T-helper 1 cell treated with Interleukin-12 subunit alpha and Interleukin-12 subunit beta and Interleukin-4 antibody, amounts not matched to agents 30 ng/mL and 1 ng/mL, for 36 hours (primary cell): ENCODE measurements around the gene SINHCAF. TPM values are rescaled to one million over a fixed set of nuclear protein-coding genes. Genes with fewer than 3 reads are reported as not detected.
"Not testable (repeated sequence)": the region's sequence is repeated elsewhere in the genome, so short reads cannot be mapped to it uniquely, and the experiment has no call there.

ENCODE experiments used
- intact Hi-C: fragments of 100-400 bp; cut with micrococcal nuclease; formaldehyde crosslinking; loops from one replicate; pipeline ENCODE4 v1.15.1; 2024
- total RNA-seq: library from RNA; stranded (reverse); gene quantifications from 2 replicates; pipeline ENCODE4 v1.2.3, GENCODE V29; 2022

Gene SINHCAF, protein sequence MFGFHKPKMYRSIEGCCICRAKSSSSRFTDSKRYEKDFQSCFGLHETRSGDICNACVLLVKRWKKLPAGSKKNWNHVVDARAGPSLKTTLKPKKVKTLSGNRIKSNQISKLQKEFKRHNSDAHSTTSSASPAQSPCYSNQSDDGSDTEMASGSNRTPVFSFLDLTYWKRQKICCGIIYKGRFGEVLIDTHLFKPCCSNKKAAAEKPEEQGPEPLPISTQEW
- 103 and 116 TPM in 2 replicates for total RNA-seq

DNA sequence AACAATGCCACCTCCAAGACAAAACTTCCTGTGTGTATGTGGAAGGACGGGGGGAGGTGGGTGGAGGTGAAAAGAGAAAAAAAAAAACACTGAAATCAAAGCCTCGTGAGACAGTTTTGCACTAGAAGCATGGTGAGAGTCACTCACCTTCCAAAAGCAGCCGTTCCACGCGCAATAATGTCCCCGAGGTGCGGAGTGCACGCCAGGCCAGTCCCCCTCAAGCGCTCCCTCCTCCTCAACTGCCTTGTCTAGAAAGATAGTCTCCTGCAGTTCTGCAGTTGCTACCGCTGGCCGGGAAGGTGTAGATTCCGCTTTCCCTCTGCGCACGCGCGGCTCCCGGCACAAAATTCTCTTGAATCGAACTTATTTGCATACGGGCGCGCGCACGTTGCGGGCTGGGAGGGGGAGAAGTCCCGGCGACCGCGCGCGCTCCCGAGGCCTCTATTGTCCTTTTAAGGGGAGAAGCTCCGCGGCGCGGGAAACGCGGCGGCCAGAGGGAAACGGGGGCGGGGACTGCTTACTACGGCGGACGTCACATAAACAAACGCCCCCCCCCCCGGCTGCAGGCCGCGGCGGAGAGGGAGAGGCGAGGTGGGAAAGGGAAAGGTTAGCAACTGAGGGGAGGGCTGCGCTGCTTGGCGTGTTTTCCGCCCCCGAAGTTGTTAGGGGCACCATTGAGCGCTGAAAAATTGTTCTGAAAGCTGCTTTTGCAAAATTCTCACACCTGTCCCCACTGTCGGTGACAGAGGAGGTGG is at the start of gene SINHCAF:
Gene SINHCAF, minus strand, starts transcription at position 274 of the 755 bp plus-strand sequence. CDS start 27,946 bp downstream, outside the sequence.
- intact Hi-C loops: loop anchor here (1.0 to 10.0 kb wide), 14 partner anchors 9 to 1945 kb away; partner anchors contain the start of genes BICD1, CAPRIN2, DDX11 and DNM1L

DNA sequence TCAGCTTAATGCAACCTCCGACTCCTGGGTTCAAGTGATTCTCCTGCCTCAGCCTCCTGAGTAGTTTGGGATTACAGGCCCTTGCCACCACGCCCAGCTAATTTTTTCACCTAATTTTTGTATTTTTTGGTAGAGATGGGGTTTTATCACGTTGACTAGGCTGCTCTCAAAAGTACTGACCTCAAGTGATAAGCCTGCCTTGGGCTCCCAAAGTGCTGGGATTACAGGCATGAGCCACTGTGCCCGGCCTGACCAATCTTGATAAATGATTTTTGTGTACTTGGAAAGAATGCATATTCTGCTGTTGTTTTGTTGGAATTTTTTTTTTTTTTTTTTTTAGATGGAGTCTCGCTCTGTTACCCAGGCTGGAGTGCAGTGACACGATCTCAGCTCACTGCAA is 49.5 kb upstream of the SINHCAF start:
- intact Hi-C loops: not testable (repeated sequence)

DNA sequence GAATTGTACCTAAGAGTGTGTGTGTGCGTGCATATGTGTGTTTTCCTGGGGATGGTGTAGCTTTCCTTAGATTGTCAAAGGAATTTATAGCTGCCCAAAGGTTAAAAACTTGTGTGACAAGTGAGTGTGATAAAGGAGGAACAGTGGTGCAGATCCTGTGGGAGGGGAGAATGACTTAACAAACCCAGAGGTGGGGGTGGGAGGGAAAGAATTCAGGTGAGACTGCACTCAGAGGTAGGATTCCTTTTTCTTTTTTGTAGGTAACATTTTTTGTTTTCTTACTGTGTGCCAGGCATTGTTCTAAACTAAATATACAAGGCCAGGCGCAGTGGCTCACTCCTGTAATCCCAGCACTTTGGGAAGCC is 45.3 kb upstream of the SINHCAF start:
- intact Hi-C loops: no loop called here

DNA sequence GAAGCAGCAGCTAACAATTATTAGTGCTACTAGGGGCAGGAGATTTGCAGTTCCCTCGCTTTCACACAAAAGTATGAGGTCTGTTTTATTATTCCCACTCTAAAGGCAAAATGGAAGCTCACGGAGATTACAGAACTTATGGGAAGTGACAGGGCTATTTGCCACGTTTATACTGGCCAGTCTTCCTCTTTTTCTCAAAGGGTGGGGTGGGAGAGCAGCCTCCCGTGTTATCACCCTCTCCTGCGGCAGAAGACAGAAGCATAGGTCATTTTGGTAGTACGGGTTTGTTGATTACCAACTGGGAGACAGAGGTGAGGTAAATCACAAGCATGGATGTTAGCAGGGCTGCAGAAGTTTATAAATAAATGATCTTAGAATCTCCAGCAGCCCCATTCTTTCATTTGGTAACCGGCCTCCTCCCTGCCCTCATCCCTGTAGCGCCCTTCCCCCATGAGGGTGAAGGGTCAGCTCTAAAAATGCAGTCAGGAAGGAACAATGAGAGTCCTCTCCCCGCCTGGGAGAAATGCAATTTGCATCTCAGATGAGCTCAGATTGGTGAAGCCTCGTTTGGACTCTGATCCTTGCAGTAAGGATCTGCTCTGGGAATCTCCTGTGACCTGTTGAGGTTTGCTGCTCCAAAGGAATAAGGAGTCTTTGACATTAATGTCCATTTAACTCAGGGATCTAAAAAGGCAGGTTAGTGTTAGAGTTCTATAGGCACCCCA is 44.7 kb upstream of the SINHCAF start:
- intact Hi-C loops: no loop called here

DNA sequence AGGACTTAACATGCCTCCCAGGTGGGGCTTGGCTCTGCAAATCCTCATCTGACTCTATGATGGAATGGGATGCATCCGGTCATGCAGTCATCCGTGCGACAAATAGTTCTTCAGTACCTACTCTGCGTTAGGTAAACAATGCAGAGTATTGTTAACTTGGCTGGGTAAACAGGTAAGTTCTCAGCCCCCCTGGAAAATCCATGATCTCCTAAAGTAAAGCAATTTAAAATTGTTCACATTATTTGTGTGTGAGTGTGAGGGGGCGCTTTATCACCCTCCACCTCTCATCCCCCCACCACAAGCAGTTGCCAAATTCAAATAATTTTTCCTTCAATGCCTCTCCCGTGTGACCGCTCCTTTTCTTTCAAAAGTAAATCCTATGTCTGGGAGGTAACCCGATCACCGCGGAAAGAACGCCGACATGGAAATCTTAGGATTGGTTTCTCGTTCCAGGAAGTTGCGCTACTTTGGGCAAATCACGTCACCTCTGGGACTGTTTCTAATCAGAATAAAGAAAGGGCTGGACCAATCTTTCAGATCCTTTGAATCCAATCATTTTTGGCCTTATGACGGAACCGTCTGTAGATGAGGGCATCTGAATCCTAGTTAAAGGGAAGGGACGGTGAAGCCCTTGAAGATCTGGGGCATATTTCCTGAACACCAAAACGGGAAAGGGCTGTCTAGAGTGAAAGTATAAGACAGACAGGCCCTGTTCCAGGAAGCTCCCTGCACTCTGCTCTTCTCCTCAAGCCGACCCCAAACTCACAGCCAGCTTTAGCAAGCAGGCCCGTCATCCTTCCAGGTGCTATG is 44.0 kb upstream of the SINHCAF start:
- intact Hi-C loops: no loop called here

DNA sequence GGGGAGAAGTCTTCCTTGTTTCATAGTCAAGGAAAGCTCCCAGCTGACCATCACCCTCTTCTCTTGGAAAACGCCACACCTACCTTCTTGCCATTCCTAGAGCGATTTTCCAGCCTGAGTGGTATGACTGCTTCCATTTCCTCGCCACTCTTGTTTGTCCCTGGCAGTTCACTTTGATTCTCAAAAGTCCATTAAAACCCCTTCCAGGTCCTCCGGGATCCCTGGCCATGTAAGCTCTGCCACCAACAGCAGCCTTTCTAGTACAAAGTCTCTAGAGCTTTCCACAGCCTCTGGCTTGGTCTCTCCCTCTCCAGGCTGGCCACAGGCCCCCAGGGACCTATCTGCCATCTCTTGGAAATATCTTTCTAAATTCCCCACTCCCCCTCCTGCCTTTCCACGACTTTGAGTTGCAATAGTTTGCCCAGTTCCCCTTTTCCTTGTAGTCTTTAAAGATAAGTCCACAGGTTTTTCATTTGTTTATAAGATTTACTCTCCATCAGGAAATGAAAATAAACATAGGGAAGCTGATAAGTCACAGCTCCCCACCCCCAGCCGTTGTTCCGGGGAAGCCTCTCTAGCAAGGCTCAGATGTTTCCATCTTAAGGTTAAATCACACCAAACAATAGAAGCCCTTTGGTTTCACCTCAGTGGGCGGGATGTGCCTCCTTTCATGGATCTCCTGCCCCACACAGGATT is 42.9 kb upstream of the SINHCAF start:
- intact Hi-C loops: no loop called here

DNA sequence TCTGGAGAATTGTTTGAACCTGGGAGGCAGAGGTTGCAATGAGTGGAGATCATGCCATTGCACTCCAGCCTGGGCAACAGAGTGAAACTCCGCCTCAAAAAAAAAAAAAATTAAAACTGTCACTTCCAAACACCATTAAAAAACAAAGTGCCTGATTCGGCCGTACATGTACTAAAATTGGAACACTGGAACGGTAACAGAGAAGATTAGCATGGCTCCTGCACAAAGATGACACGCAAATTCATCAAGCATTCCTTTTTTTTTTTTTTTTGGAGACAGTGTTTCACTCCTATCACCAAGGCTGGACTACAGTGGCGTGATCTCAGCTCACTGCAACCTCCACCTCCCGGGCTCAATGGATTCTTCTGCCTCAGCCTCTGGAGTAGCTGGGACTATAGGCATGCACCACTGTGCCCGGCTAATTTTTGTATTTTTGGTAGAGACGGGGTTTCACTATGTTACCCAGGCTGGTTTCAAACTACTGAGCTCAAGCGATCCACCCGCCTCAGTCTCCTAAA is 40.2 kb upstream of the SINHCAF start:
- intact Hi-C loops: no loop called here

DNA sequence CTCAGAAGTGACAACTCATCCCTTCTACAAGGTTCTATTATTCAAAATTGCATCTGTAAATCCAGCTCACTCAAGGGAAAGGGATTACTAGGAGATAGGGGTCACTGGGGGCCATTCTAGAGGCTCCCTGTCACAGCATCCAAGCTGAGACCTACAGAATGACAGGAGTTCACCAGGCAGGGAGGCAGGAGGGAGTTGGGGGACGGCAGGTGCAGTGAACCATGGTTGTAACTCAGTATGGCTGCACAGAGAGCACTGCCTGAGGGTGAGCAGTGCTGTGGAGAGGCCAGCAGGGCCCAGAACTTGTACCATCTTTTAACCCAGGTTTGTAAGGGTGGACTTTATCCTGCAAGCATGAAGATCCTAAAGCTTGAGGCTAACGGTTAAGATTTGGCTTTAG is 37.9 kb upstream of the SINHCAF start:
- intact Hi-C loops: loop anchor here (1.0 to 2.0 kb wide), 2 partner anchors 47 to 113 kb away; no protein-coding TSS in a partner anchor

DNA sequence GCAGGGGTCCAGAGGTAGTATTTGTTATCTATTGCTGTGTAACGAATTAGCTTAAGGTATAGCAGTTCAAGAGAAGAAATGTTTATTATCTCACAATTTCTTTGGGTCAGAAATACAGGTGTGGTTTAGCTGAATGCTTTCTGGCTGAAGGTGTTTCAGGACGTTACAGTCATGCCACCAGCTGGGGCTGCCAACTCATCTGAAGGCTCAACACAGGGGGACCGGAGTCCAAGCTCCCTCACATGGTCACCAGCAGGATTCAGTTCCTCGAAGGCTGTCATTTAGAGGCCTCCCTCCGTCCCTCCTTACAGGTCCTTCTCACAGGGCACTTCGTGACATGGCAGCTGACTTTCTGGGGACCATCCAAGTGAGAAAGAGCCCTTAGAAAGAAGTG is 37.5 kb upstream of the SINHCAF start:
- intact Hi-C loops: loop anchor here (1.0 to 2.0 kb wide), 2 partner anchors 47 to 112 kb away; no protein-coding TSS in a partner anchor

DNA sequence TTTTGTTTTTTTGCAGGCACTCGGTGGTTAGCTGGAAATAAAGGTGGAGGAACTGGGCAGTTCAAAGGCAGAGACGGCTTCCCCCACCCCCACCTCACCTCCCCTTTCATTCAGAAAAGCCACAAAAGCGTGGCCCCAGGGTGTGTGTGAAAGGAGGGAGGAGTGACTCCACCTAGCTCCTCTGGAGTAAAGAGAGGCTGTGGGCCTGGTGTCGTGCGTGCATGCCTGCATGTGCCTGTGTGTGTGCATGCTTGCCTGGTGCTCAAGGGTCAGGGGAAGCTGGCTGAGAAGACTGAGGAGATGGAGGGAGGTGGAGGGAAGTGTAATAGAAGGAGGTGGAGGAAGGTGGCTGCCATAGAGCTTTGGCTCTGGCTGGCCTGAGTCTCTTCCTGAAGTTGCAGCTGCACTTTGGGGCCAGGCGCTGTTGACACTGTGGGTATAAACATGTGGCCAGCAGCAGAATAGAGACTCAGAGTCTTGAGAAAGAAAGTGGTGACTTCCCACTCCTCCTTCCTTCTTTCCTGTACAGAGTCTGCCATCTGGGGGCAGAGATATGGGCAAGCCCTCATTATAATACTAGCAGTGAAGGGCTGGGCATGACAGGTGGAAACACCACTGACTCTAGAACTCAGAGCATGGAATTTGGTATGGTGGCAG is 36.9 kb upstream of the SINHCAF start:
- intact Hi-C loops: loop anchor here (1.0 to 2.0 kb wide), 3 partner anchors 37 to 112 kb away; partner anchors contain the start of gene SINHCAF

DNA sequence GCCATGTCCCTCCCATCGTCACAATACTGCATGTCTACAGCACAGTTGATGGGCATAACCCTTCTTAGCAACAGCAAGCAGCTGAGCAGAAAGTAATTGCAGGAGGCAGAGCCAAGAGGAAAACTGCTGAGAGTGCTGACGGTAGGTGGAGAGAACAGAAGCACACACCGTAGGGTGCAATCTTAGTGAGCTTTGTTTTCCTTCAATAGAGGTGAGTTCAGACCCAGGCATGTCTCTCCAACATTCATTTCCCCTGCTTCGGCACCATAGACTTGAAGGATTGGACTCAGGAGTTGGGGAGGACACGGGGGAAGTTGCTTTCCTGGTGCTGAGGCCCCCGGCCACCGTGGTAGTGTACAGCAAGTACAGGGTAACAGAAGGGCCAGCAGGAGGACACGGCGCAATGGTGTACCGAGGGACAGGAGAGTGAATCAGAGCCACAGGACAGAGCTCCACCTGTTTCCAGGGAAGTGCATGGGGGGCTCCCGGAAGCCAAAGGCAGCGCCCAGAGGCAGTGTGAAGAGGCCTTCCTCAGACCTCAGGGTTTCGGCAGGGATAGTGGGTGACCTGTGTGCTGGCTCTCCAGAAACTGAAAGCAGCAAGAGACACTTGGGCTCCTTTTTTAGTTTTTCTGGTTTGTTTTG is 36.3 kb upstream of the SINHCAF start:
- intact Hi-C loops: loop anchor here (1.0 to 2.0 kb wide), 2 partner anchors 36 to 45 kb away; partner anchors contain the start of gene SINHCAF

DNA sequence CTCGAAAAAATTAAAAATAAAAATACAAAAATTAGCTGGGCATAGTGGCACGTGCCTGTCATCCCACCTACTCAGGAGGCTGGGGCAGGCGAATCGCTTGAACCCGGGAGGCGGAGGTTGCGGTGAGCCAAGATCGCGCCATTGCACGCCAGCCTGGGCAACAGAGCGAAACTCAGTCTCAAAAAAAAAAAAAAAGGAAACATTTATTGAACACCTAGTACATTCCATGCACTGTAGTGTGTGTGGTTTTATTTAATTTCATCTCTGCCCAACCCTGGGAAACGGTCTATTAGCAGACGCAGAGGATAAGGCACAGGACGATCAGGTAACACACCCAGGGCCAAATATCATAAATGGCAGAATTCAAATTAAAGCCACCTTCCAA is 35.8 kb upstream of the SINHCAF start:
- intact Hi-C loops: loop anchor here (1.0 to 2.0 kb wide), 2 partner anchors 35 to 45 kb away; partner anchors contain the start of gene SINHCAF

DNA sequence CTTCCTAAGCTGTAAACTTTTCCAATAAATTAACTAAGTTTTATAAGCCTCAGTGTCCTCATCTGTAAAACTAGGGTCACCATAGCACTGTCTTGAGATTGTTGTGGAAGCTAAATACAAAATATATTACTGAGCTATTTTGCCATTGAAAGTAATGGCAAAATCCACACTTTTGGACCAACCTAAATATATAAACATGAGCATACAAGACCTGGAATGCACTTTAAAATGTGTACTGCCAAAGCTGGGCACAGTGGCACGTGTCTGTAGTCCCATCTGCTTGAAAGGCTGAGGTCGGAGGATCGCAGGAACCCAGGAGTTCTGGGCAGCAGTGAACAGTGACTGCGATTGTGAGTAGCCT is 29.8 kb upstream of the SINHCAF start:
- intact Hi-C loops: no loop called here

DNA sequence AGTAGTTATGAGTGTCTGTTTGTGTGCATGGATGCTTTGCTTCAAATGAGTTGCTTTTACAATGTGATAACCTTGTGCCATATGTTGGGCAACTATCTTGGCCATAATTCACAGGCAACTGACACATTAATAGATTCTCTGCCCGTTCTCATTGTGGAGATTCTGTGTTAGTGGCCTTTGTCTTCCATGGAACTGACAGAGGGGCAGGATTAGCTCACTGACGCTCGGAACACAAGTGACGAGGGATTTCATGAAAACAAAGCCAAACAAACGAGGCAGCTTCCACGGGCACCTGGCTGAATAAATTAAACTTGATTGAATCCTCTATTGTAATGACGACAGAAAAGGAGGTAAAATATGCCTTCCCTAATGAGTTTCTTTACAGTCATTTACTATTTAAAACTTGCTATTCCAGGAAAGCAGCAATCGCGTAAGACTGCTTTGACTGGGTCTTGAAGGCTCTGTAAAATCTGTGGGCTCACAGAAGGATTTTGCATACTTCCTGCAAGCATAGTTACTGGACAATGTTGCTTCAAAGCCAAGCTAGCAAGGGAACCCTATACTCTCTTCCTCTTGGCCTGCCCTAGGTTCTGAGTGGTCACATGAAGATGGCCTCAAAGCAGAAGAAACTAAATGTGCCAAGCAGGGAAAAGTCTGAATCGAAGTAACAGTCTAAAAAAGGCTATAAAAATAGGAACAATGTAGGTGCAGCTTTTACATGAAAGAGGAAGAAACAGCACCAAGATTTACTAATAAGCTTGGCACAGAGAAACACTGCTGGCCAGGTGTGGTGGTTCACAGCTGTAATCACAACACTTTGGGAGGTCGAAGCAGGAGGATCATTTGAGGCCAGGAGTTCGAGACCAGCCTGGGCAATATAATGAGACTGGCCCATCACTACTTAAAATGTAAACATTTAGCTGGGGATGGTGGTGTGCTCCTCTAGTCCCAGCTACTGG is 28.1 kb upstream of the SINHCAF start:
- intact Hi-C loops: no loop called here

DNA sequence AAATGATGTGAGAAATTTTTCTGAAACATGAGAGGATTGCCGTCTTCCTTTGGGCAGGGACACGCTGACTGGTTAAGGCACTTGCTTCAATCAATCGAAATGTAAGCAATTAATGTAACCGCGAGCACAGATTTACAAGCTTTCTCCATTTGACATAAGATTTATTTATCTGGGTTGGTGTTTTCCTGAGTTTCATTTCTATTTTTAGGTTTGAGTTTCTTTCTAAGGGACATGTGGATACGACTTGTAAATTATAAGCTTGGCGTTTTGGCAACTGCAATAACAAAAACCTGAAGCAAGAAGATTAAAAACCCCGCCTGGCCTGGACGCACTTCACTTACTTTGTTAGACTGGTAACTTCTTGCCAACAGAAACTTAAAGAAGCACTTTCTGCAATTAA is 20.3 kb upstream of the SINHCAF start:
- intact Hi-C loops: no loop called here

DNA sequence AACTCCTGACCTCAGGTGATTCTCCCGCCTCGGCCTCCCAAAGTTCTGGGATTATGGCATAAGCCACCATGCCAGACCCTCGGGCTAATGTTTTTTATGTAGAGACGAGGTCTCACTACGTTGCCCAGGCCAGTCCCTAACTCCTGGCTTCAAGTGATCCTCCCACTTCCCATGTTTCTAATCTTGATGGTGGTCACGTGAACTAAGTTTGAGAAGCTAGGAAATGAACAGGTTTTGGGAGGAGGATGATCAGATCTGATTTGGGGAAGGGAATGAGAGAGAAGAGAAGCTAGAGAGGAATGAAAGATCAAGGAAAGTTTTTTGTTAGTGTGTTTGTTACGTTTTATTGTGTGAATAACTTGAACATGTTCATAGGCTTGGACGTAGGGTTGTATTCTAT is 17.2 kb upstream of the SINHCAF start:
- intact Hi-C loops: no loop called here

DNA sequence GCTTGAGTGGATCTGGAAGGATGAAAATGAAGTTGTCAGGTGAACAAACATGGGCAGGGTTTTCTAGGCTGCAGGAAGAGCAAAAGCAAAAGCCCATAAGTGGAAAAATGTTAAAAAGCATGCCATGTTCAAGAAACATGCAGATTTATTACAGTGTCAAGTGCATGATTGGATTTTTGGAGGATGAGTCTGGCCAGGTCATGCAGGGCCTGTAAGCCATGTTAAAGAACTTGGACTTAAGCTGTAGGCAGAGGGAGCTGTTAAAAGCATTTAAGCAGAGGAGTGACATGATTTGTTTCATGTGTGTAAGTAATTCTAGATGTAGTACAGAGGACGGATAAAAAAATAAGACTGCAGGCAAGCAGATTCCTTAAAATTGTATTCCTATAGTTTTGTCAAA is 16.3 kb upstream of the SINHCAF start:
- intact Hi-C loops: no loop called here
